Type B pancreatic cell (in vitro differentiated cells): ENCODE results near the gene LEF1. TPM values are rescaled to one million over a fixed set of nuclear protein-coding genes. Genes with fewer than 3 reads are reported as not detected.
A peak's percentile ranks its signal among the peaks of the same experiment; 100 is the strongest.

Experiments used
- DNase-seq: peaks from one replicate; pipeline ENCODE4 v3.0.0; 2021; ENCODE audit warnings: mixed read lengths; ENCODE audit not compliant: unreplicated experiment; ENCODE audit errors: extremely low spot score
- H3K27ac Mint-ChIP-seq: 2 replicates; pipeline ENCODE4 v1.8.0; 2021; ENCODE audit warnings: mild to moderate bottlenecking, mixed read lengths
- H3K27me3 Mint-ChIP-seq: 2 replicates; pipeline ENCODE4 v1.8.0; 2021; ENCODE audit warnings: mixed read lengths
- H3K36me3 Mint-ChIP-seq: 2 replicates; pipeline ENCODE4 v1.8.0; 2021; ENCODE audit warnings: mixed read lengths
- H3K4me1 Mint-ChIP-seq: one replicate; pipeline ENCODE4 v1.8.0; 2021; ENCODE audit warnings: mixed read lengths; ENCODE audit not compliant: unreplicated experiment
- H3K4me3 Mint-ChIP-seq: 2 replicates; pipeline ENCODE4 v1.8.0; 2021; ENCODE audit warnings: mild to moderate bottlenecking, mixed read lengths
- H3K9me3 Mint-ChIP-seq: 2 replicates; pipeline ENCODE4 v1.8.0; 2021; ENCODE audit warnings: mixed read lengths
- CTCF ChIP-seq: fragments of 200-600 bp; sonication (generic); conservative IDR thresholded peaks from 2 replicates; pipeline ENCODE4 v1.5.0; 2021; ENCODE audit warnings: antibody characterized with exemption, mild to moderate bottlenecking
- total RNA-seq: library from RNA; stranded (reverse); gene quantifications from 2 replicates; pipeline ENCODE4 v1.2.1, GENCODE V29; 2021; ENCODE audit warnings: low replicate concordance

Gene LEF1
- total RNA-seq, 1 donor from 2014 or later = 66.1 TPM

GRCh38 chr4:108172231-108172752, 3.6 kb upstream of the LEF1 start:
- peak overlapping the region; percentile 29 for H3K27ac Mint-ChIP-seq

GRCh38 chr4:108171339-108172230, 2.9 kb upstream of the LEF1 start:
- H3K4me1 Mint-ChIP-seq = peaks cover 38% of the 10 kb centered on the region

More at GRCh38 chr4:108172231-108172752, 3.6 kb upstream of the LEF1 start:
- peak; percentile 76 for DNase-seq
- H3K4me1 Mint-ChIP-seq = peaks cover 38% of the 10 kb centered on the region
- H3K27me3 Mint-ChIP-seq = peaks cover 61% of the 10 kb centered on the region
- no peaks in the 10 kb centered on the region for H3K9me3 Mint-ChIP-seq
- H3K4me3 Mint-ChIP-seq = peak overlapping the region; percentile 92
- H3K36me3 Mint-ChIP-seq = no peaks in the 10 kb centered on the region
- peak; percentile 56 for TF ChIP-seq CTCF

GRCh38 chr4:108170631-108171338, 2.1 kb upstream of the LEF1 start:
- Mint-ChIP-seq H3K4me3 (peak overlapping the region; percentile 92), H3K27me3 (peaks cover 68% of the 10 kb centered on the region), H3K4me1 (peaks cover 38% of the 10 kb centered on the region), H3K27ac (peak overlapping the region; percentile 54), H3K9me3 (no peaks in the 10 kb centered on the region), H3K36me3 (no peaks in the 10 kb centered on the region)
- no peak for DNase-seq
- no peak for TF ChIP-seq CTCF

More at GRCh38 chr4:108171339-108172230, 2.9 kb upstream of the LEF1 start:
- TF ChIP-seq CTCF = no peak
- DNase-seq = peak; percentile 70
- Mint-ChIP-seq H3K27ac (peak overlapping the region; percentile 54), H3K4me3 (peak overlapping the region; percentile 92), H3K36me3 (no peaks in the 10 kb centered on the region), H3K9me3 (no peaks in the 10 kb centered on the region), H3K27me3 (peaks cover 65% of the 10 kb centered on the region)

GRCh38 chr4:108169664-108170063, 932 bp upstream of the LEF1 start:
- H3K27me3 Mint-ChIP-seq = peaks cover 78% of the 10 kb centered on the region
- H3K36me3 Mint-ChIP-seq = no peaks in the 10 kb centered on the region
- peak overlapping the region; percentile 92 for H3K4me3 Mint-ChIP-seq
- H3K4me1 Mint-ChIP-seq = peaks cover 44% of the 10 kb centered on the region
- no peak for DNase-seq
- TF ChIP-seq CTCF = no peak
- peak overlapping the region; percentile 54 for H3K27ac Mint-ChIP-seq
- H3K9me3 Mint-ChIP-seq = no peaks in the 10 kb centered on the region

GRCh38 chr4:108168160-108168670, 517 bp downstream of the LEF1 start:
- peak overlapping the region; percentile 75 for H3K27ac Mint-ChIP-seq
- DNase-seq = no peak

More at GRCh38 chr4:108168160-108168670, 517 bp downstream of the LEF1 start:
- peaks cover 34% of the 10 kb centered on the region for H3K4me1 Mint-ChIP-seq
- peak overlapping the region; percentile 92 for H3K4me3 Mint-ChIP-seq
- H3K36me3 Mint-ChIP-seq = peaks cover 2% of the 10 kb centered on the region
- H3K9me3 Mint-ChIP-seq = no peaks in the 10 kb centered on the region
- peaks cover 70% of the 10 kb centered on the region for H3K27me3 Mint-ChIP-seq
- TF ChIP-seq CTCF = no peak
